ENCODE data around the gene CAMTA1. TPM values are rescaled to one million over a fixed set of nuclear protein-coding genes. Genes with fewer than 3 reads are reported as not detected.

The CAMTA1 gene
- polyA plus RNA-seq, 1 donor from 2014 or later, result 162 TPM

- Histone ChIP-seq H3K27ac (ENCODE audit: low read length) (no peak overlapping the region), H3K9me2 (ENCODE audit: insufficient read depth, low read length) (no peaks in the 10 kb centered on the region), H3K27me3 (ENCODE audit: insufficient read depth, low read depth, low read length) (no peaks in the 10 kb centered on the region), H3K79me2 (replicated peaks; ENCODE audit: insufficient read depth, low read length) (no peaks in the 10 kb centered on the region), H2AFZ (ENCODE audit: low read depth, low read length) (no peak overlapping the region), H3K4me2 (ENCODE audit: low read length) (peak overlapping the region; percentile 7), H3K4me3 (ENCODE audit: low read length) (no peak overlapping the region), H4K20me1 (ENCODE audit: insufficient read depth) (no peaks in the 10 kb centered on the region), H3K9ac (ENCODE audit: low read length) (no peak overlapping the region), H3K9me3 (ENCODE audit: low read length) (no peaks in the 10 kb centered on the region), H3K36me3 (ENCODE audit: insufficient read depth, low read length) (no peaks in the 10 kb centered on the region), H3F3A (ENCODE audit: insufficient read depth, low read length, poor library complexity, severe bottlenecking) (no peaks in the 10 kb centered on the region)
- TF ChIP-seq, protein P1, sequence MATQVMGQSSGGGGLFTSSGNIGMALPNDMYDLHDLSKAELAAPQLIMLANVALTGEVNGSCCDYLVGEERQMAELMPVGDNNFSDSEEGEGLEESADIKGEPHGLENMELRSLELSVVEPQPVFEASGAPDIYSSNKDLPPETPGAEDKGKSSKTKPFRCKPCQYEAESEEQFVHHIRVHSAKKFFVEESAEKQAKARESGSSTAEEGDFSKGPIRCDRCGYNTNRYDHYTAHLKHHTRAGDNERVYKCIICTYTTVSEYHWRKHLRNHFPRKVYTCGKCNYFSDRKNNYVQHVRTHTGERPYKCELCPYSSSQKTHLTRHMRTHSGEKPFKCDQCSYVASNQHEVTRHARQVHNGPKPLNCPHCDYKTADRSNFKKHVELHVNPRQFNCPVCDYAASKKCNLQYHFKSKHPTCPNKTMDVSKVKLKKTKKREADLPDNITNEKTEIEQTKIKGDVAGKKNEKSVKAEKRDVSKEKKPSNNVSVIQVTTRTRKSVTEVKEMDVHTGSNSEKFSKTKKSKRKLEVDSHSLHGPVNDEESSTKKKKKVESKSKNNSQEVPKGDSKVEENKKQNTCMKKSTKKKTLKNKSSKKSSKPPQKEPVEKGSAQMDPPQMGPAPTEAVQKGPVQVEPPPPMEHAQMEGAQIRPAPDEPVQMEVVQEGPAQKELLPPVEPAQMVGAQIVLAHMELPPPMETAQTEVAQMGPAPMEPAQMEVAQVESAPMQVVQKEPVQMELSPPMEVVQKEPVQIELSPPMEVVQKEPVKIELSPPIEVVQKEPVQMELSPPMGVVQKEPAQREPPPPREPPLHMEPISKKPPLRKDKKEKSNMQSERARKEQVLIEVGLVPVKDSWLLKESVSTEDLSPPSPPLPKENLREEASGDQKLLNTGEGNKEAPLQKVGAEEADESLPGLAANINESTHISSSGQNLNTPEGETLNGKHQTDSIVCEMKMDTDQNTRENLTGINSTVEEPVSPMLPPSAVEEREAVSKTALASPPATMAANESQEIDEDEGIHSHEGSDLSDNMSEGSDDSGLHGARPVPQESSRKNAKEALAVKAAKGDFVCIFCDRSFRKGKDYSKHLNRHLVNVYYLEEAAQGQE (IDR thresholded peaks at IDR 0.05; ENCODE audit: borderline replicate concordance), result peak; percentile 77
- TF ChIP-seq RAD21 (conservative IDR thresholded peaks at IDR 0.05) (peak; percentile 13), CTCF (IDR thresholded peaks at IDR 0.05; ENCODE audit: poor library complexity, severe bottlenecking) (no peak), MXI1 (conservative IDR thresholded peaks at IDR 0.05; ENCODE audit: poor library complexity, severe bottlenecking) (no peak), EP300 (conservative IDR thresholded peaks at IDR 0.05; ENCODE audit: poor library complexity, severe bottlenecking) (no peak), SMC3 (conservative IDR thresholded peaks at IDR 0.05; ENCODE audit: poor library complexity) (no peak), TAF1 (IDR thresholded peaks at IDR 0.05; ENCODE audit: low read depth) (no peak), EZH2 (IDR thresholded peaks at IDR 0.05; ENCODE audit: borderline replicate concordance, insufficient read depth, low read length, poor library complexity, severe bottlenecking) (no peak), POLR2AphosphoS5 (IDR thresholded peaks at IDR 0.05) (peak; percentile 60)
Measured at GRCh38 chr1:7299329-7299799, 514.1 kb downstream of the CAMTA1 start.

DNA sequence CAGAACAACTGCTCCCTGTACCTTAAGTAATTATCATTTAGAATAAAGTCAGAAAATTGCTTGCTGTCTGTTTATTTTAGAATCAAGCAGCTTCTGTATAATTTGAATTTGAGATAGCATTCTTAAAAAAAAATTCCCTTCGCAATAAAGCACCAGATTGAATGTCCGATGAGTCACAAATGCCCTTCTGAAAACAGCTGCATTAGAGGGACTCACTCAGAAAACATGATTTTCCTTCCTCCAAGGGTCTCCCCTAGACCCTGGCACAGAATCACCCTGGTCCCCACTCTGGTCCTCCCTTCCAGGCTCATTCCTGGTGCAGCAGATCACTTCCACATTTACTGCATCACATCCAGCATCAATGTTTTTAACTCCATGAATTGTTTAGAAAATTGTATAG is 514.7 kb downstream of the CAMTA1 start:
- H3K36me3 ChIP-seq (ENCODE audit: insufficient read depth, low read length), result no peaks in the 10 kb centered on the region
- H3K9ac ChIP-seq (ENCODE audit: low read length), result no peak overlapping the region
- no peaks in the 10 kb centered on the region for H4K20me1 ChIP-seq (ENCODE audit: insufficient read depth)
- no peak overlapping the region for H3K4me2 ChIP-seq (ENCODE audit: low read length)
- H3F3A ChIP-seq (ENCODE audit: insufficient read depth, low read length, poor library complexity, severe bottlenecking), result no peaks in the 10 kb centered on the region
- no peaks in the 10 kb centered on the region for H3K9me3 ChIP-seq (ENCODE audit: low read length)
- H3K27me3 ChIP-seq (ENCODE audit: insufficient read depth, low read depth, low read length), result no peaks in the 10 kb centered on the region
- H3K4me3 ChIP-seq (ENCODE audit: low read length), result no peak overlapping the region
- no peaks in the 10 kb centered on the region for H3K79me2 ChIP-seq (replicated peaks; ENCODE audit: insufficient read depth, low read length)
- H3K27ac ChIP-seq (ENCODE audit: low read length), result no peak overlapping the region
- TF ChIP-seq POLR2AphosphoS5 (IDR thresholded peaks at IDR 0.05), result no peak
- no peak for TF ChIP-seq EZH2 (IDR thresholded peaks at IDR 0.05; ENCODE audit: borderline replicate concordance, insufficient read depth, low read length, poor library complexity, severe bottlenecking)
- no peak for TF ChIP-seq EP300 (conservative IDR thresholded peaks at IDR 0.05; ENCODE audit: poor library complexity, severe bottlenecking)
- TF ChIP-seq, protein P1 (IDR thresholded peaks at IDR 0.05; ENCODE audit: borderline replicate concordance), result no peak
- TF ChIP-seq TAF1 (IDR thresholded peaks at IDR 0.05; ENCODE audit: low read depth), result no peak
- no peak for TF ChIP-seq SMC3 (conservative IDR thresholded peaks at IDR 0.05; ENCODE audit: poor library complexity)
- TF ChIP-seq CTCF (IDR thresholded peaks at IDR 0.05; ENCODE audit: poor library complexity, severe bottlenecking), result no peak
- no peak for TF ChIP-seq MXI1 (conservative IDR thresholded peaks at IDR 0.05; ENCODE audit: poor library complexity, severe bottlenecking)
- no peak for TF ChIP-seq RAD21 (conservative IDR thresholded peaks at IDR 0.05)
- no peak overlapping the region for H2AFZ ChIP-seq (ENCODE audit: low read depth, low read length)
- no peaks in the 10 kb centered on the region for H3K9me2 ChIP-seq (ENCODE audit: insufficient read depth, low read length)

All from neural cell (in vitro differentiated cells).